Ishikawa (cell line): ENCODE results near the gene GAS6.

ENCODE experiments used
- CEBPB ChIP-seq: IDR thresholded peaks from 2 replicates; pipeline ENCODE4 v1.6.1; 2012
- CREB1 ChIP-seq: IDR thresholded peaks from 2 replicates; pipeline ENCODE4 v1.6.1; 2012; ENCODE audit warnings: low read depth
- EGR1 ChIP-seq: IDR thresholded peaks from 2 replicates; pipeline ENCODE4 v1.6.1; 2012
- EP300 ChIP-seq: IDR thresholded peaks from 2 replicates; pipeline ENCODE4 v1.6.1; 2012; ENCODE audit warnings: borderline replicate concordance
- FOXM1 ChIP-seq: IDR thresholded peaks from 2 replicates; pipeline ENCODE4 v1.6.1; 2012; ENCODE audit warnings: low read depth, borderline replicate concordance
- NFIC ChIP-seq: IDR thresholded peaks from 2 replicates; pipeline ENCODE4 v1.6.1; 2012
- RAD21 ChIP-seq: IDR thresholded peaks from 2 replicates; pipeline ENCODE4 v1.6.1; 2012; ENCODE audit warnings: low read depth
- TAF1 ChIP-seq: IDR thresholded peaks from 2 replicates; pipeline ENCODE4 v1.6.1; 2012; ENCODE audit warnings: low read depth, mild to moderate bottlenecking
- TCF12 ChIP-seq: IDR thresholded peaks from 2 replicates; pipeline ENCODE4 v1.6.1; 2012; ENCODE audit warnings: low read depth
- TEAD4 ChIP-seq: IDR thresholded peaks from 2 replicates; pipeline ENCODE4 v1.6.1; 2012
- YY1 ChIP-seq: IDR thresholded peaks from 2 replicates; pipeline ENCODE4 v1.6.1; 2012; ENCODE audit warnings: low read depth
- ZBTB7A ChIP-seq: IDR thresholded peaks from 2 replicates; pipeline ENCODE4 v1.6.1; 2012; ENCODE audit warnings: low read depth
- TF ChIP-seq, protein P1 (sequence below): IDR thresholded peaks from 2 replicates; pipeline ENCODE4 v1.6.1; 2012
- TF ChIP-seq, protein P2 (sequence below): IDR thresholded peaks from 2 replicates; pipeline ENCODE4 v1.6.1; 2012; ENCODE audit warnings: low read depth, mild to moderate bottlenecking
- TF ChIP-seq, protein P3 (sequence below): IDR thresholded peaks from 2 replicates; pipeline ENCODE4 v1.6.1; 2012

The GAS6 gene

DNA sequence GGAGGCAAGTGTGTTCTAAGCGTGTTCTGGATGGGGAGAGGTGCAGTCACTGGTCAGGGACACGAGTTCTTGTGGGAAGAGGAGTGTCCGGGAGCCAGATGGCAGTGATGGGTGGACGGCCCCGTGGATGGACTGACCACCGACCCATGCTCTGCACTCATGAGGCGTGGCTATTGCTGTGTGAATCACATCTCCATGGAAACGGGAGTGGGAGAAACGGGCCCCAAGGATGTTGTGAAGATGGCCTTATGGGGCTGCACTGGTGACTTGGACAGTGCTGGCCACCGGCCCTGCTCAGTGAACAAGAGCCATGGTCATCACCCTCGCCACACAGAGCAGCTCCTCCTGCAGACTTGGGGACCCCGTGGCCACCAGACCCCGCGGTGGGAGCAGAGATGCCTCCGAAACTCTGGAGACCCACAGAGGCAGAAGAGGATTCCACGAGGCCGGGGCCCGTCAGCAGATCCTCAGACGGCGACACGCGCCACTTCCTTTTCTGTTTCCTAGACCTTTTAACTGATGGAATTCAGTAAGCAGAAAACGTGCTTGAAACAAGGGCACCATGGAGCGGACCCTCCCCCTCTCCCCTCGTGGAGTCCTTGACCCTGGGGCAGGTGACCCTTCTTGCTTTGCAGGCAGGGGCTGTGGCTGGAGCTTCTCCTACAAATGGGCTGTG lies 47.5 kb downstream of the GAS6 start:
- no peak for TF ChIP-seq EGR1
- TF ChIP-seq TAF1: no peak
- no peak for TF ChIP-seq CEBPB
- TF ChIP-seq CREB1: no peak
- no peak for TF ChIP-seq FOXM1
- no peak for TF ChIP-seq ZBTB7A
- TF ChIP-seq, protein P1, sequence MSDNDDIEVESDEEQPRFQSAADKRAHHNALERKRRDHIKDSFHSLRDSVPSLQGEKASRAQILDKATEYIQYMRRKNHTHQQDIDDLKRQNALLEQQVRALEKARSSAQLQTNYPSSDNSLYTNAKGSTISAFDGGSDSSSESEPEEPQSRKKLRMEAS: no peak
- TF ChIP-seq TCF12: no peak
- TF ChIP-seq TEAD4: no peak
- no peak for TF ChIP-seq EP300
- TF ChIP-seq NFIC: no peak
- TF ChIP-seq, protein P2, sequence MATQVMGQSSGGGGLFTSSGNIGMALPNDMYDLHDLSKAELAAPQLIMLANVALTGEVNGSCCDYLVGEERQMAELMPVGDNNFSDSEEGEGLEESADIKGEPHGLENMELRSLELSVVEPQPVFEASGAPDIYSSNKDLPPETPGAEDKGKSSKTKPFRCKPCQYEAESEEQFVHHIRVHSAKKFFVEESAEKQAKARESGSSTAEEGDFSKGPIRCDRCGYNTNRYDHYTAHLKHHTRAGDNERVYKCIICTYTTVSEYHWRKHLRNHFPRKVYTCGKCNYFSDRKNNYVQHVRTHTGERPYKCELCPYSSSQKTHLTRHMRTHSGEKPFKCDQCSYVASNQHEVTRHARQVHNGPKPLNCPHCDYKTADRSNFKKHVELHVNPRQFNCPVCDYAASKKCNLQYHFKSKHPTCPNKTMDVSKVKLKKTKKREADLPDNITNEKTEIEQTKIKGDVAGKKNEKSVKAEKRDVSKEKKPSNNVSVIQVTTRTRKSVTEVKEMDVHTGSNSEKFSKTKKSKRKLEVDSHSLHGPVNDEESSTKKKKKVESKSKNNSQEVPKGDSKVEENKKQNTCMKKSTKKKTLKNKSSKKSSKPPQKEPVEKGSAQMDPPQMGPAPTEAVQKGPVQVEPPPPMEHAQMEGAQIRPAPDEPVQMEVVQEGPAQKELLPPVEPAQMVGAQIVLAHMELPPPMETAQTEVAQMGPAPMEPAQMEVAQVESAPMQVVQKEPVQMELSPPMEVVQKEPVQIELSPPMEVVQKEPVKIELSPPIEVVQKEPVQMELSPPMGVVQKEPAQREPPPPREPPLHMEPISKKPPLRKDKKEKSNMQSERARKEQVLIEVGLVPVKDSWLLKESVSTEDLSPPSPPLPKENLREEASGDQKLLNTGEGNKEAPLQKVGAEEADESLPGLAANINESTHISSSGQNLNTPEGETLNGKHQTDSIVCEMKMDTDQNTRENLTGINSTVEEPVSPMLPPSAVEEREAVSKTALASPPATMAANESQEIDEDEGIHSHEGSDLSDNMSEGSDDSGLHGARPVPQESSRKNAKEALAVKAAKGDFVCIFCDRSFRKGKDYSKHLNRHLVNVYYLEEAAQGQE: no peak
- TF ChIP-seq YY1: no peak
- TF ChIP-seq RAD21: no peak
- TF ChIP-seq, protein P3, sequence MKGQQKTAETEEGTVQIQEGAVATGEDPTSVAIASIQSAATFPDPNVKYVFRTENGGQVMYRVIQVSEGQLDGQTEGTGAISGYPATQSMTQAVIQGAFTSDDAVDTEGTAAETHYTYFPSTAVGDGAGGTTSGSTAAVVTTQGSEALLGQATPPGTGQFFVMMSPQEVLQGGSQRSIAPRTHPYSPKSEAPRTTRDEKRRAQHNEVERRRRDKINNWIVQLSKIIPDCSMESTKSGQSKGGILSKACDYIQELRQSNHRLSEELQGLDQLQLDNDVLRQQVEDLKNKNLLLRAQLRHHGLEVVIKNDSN: no peak

DNA sequence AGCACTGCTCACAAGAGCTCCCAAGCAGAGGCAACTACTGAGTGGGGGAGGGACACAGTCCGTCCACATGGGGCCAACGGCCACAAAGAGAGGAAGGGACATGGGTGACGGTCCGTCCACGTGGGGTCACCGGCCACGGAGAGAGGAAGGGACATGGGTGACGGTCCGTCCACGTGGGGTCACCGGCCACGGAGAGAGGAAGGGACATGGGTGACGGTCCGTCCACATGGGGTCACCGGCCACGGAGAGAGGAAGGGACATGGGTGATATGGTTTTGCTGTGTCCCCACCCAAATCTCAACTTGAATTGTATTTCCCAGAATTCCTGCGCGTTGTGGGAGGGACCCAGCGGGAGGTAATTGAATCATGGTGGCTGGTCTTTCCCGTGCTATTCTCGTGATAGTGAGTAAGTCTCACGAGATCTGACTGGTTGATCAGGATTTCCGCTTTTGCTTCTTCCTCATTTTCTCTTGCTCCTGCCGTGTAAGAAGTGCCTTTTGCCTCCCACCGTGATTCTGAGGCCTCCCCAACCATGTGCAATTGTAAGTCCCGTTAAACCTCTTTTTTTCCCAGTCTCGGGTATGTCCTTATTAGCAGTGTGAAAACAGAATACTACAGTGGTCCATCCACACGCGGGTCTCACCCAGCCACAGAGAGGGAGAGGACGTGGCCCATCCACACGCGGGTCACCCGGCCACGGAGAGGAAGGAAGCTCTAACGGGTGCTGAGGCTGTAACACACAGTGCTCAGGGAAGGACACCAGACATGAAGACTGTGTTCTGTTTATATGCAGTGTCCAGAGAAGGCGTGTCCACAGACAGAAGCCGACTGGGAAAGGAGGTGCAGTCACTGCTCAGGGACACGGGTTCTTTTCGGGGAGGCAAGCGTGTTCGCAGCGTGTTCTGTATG lies 48.5 kb downstream of the GAS6 start:
- no peak for TF ChIP-seq TEAD4
- TF ChIP-seq TCF12: no peak
- TF ChIP-seq YY1: no peak
- TF ChIP-seq FOXM1: no peak
- no peak for TF ChIP-seq CREB1
- TF ChIP-seq, protein P1: no peak
- TF ChIP-seq, protein P2: no peak
- no peak for TF ChIP-seq RAD21
- no peak for TF ChIP-seq EGR1
- TF ChIP-seq, protein P3: no peak
- no peak for TF ChIP-seq NFIC
- no peak for TF ChIP-seq EP300
- no peak for TF ChIP-seq TAF1
- TF ChIP-seq ZBTB7A: no peak
- no peak for TF ChIP-seq CEBPB

DNA sequence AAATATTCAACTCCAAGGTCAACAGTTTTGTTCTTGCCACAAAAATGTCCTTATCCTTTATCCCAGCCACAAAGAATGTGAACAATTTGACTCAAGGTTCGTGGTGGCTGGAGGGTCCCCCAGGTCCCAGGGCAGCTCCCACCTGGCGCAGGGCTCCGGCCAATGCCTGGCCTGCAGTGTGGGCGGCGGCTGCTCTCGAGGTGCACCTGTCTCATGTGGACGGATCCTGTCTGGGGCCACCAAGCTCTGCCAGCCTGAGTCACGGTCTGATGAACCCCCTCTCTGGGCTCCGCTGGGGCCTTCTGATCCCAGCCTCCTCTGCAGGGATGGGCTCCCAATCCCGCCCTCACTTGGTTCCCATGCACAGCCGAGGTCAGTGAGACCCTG lies 49.4 kb downstream of the GAS6 start:
- no peak for TF ChIP-seq TAF1
- 0 out of 2 replicates have a peak, but pooled peaks have one; percentile 28 for TF ChIP-seq TCF12
- TF ChIP-seq, protein P3: no peak
- TF ChIP-seq YY1: no peak
- TF ChIP-seq RAD21: no peak
- peak; percentile 38; the same call in 1 of the 2 replicates for TF ChIP-seq TEAD4
- no peak for TF ChIP-seq EGR1

DNA sequence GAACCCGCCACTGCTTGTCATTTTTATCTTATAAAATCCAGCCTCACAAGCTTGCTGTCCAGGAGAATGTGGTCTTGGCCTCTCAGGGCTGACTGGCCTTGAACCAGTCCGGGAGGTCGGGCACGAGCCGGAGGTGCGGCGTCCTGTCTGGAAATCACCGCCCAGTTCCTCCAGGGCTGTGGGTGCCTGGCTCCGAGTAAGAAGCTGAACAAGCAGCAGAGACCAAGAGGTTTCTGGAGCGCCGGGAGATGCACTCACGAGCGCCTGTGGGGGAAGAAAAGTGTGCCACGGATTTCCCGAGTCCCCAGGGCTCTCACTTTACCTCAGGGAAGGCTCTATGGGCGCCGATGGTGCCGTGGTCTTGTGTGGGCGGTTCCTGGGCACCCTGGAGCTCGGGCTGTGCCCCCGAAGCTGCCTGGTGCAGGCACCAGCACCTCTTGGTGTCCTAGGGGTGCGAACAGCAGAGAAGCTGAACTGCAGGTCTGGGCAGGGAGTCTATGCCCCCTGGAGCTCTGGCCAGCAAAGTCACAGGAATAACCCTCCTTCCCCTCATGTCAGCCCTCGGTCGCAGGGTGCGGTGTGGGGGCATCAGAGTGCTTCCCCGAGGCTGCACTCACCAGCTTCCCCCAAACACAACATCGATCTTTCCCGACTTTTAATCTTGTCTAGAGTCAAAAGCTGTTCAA lies 50.0 kb downstream of the GAS6 start:
- TF ChIP-seq YY1 (no peak), FOXM1 (no peak), EGR1 (no peak), TEAD4 (no peak), EP300 (no peak), ZBTB7A (no peak), CEBPB (no peak)
- TF ChIP-seq, protein P3: no peak
- TF ChIP-seq, protein P1: no peak
